ENCODE results near the gene SPPL2C.
"Not testable (repeated sequence)": the region's sequence is repeated elsewhere in the genome, so short reads cannot be mapped to it uniquely, and the experiment has no call there.

Gene SPPL2C

DNA sequence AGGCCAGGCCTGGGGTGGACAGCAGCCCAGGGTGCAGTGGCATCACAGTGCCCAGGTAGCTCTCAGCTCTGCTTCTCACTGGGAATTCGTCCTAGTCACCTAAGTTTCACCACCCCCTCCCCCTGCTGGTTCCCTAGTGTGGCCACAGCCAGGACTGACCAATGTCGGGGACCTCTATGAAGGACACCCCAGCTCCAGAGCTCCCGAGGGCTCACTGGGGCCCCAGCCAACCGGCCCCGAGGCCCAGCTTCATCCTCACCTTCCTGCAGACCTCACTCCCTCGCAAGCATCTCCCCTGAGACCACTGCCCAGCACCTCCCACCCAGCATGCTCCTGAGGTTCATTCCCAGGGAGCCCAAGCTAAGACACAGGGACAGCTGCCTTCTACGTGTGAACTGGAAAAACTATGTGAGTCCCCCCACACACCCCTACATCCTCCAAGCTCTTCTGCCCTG lies 4.9 kb downstream of the SPPL2C start:
- no peak for DNase-seq

DNA sequence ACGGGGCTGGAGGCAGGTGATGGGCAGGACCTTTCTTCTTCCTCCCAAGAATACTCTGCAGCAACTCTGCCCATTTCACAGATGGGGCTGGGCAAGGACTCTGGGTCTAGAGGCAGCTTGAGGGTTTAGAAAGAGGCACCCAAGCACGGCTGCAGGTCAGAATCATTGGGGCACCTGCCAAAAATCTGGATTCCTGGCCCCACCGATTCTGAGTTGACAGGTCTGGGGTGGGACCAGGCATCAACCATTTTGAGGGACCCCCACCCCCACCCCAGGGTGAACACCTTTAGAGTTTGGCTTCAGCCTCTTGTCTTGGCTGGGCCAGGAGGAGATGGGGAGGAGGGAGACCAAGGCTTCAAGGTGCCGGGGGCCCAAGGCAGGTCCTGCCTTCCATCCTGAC lies 5.3 kb downstream of the SPPL2C start:
- DNase-seq: no peak

DNA sequence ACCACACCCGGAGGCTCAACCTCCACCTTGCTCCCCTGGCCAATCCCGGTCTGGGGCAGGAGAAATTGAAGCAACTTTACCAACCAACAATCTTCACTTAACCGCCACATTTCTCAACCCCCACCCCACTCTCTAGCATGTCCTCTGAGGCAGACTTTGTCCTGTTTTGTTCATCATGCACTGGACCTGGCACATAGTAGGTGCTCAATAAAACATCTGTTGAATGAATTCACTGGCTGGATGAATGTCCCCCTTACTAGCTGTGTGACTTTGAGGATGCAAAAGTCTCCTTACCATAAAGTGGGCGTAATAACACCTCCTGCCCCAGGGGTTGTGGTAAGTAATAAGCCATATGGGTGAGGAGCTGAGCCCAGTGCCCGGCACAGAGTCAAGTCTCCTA lies 5.8 kb downstream of the SPPL2C start:
- no peak for DNase-seq

DNA sequence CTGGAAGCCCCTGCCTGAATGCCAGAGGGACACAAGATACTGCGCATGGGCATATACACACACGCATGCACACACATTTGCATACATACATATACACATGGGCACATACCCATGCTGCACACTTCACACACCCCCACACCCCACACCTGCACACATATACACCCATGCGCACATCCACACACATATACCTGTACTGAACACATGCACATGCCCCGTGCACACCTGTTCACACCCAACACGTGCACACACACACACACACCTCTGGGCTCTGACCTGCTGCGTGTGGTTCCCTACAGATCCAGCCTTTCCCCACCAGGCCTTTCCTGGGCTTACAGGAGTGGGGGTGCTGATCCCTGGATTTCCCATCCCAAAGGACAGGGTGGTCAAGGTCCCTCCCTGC lies 6.3 kb downstream of the SPPL2C start:
- no peak for DNase-seq

DNA sequence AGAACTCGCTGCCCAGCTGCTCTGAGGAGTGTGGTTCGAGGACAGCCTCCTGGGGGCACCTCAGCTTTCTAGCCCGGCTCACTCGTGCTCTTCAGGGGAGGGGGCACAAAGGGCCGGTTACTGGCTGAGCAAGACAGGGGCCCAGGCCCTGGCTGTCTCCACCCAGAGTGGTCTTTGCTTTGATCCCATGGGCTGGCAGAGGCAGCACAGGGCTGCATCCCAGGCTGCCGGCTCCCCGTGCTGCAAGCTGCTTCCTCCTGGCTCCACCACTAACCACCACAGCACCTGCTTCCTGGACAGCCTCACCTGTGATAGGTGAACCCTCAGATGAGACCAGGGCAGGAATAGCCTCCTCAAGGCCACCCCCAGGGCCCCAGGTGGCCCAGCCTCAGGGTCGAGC lies 6.8 kb downstream of the SPPL2C start:
- DNase-seq: no peak

DNA sequence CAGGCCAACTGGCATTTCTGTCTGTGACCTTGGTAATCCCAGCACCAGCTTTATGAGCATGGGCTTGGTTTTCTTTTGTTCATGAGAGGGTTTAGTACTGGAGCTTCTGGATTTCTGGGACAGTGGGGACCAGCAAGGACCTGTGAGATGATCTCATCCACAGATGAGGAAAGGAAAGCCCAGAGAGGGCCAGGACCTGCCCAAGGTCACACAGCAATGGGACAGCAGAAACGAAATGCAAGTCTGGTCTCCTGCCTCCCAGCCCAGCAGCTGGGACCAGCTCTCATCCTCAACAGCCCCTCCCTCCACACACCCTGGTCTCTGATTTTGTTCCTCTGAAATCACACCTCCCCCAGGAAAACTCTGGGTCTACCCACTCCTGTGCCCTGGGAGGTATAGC lies 7.2 kb downstream of the SPPL2C start:
- DNase-seq: no peak

DNA sequence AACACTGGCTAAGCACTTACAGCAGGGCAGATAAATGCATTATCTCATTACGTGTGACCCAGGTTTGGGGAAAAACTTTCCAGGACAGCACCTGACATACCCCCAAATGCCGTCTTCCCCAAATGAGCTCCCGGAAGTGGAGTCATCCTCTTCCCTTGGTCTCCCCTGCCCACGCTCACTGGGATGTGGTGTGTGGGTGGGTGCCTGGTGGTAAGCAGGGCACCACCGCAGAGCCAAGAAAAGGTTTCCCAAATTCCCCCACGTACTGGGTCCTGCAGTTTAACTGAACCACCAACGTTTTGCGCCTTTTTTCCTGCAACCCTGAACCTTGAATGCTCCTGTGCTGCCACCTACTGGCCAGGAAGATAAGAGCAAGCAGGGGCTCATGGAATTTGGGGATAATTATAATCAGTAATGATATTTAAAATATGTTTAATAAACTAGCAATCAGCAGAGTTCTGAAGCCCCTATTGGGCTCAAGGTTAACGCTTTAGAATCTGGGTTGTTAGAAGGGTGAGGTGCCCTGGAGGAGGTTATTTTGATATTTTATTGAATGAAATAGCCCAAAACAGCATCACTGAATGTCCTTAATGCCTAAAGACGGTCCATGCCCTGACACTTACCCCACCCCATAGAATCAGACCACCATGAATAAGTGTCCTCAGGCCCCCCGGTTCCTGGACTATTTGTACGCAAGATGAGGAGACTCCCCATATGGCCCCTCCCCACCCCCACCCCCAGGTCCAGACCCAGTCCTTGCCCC lies 8.0 kb downstream of the SPPL2C start:
- DNase-seq: peak in 38 of 56 donors; percentile 11 to 87 (median 34)

DNA sequence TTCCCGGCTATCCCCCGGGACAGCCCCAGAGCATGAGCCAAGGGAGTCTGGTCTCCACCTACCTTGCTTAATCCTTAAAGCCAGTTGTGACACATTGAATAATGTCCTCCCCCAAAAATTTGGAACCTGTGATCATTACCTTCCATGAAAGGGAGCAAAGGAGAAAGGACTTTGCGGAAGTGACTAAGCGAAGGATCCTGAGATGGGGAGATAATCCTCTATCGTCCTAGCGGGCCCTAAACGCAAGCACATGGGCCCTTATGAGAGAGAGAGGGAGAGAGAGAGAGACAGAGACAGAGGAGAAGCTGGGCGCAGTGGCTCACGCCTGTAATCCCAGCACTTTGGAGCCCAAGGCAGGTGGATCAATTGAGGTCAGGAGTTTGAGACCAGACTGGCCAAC lies 9.5 kb downstream of the SPPL2C start:
- no peak for DNase-seq

DNA sequence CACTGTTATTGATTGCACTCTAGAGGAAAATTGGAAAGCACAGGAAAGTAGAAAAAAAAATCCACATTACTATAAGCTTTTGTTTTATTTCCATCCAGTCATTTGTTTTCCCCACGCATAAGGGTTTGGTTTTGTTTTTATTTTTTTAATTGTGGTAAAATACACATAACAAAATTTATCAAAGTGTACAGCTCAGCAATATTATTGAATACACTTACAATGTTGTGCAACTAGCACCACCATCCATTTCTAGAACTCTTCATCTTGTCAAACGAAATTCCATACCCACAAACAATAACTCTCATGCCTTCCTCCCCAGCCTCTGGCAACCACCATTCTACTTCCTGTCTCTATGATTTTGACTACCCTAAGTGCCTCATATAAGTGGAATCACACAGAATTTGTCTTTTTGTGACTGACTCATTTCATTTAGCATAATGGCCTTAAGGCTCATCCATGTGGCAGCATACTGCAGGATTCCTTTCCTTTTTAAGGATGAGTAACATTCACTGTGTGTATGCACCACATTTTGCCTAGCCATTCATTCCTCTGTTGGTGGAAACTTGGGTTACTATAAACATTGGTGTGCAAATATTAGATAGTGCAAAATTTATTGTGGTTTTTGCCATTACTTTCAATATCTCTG lies 11.1 kb downstream of the SPPL2C start:
- DNase-seq: no peak

DNA sequence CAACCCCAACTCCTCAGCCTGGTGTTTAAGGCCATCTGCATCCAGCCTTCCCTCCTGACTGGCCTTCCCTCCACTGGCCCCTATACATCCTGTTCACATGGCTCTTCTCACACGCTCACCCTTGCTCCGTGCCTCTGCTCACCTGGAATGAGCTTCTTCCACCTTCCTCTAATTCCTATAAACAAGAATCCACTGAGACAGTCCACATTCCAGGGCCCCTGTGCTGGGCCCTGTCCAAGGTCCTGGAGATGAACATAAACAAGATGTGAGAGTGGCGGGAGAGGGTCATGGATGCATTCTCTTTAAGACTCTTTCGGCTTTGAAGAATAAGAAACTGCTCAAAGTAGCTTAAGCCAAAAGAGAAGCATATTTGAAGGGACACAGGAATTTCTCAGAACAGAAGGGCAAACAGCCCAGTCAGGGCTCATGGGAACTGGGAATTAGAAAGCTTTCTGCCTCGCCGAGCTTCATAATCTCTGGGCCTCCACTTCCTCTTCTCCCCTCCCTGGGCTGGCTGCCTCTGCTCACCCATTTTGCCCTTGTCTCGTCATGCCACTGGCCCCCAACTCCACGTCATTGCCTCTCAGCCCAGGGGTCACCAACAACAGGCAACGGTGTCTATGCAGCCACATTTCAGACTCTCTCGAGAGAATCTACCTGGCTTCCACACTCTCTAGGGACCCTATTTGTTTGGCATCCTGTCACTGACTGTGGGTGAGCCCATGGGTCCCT lies 13.5 kb downstream of the SPPL2C start:
- peak in 2 of 56 donors; percentile 15 to 21 for DNase-seq

DNA sequence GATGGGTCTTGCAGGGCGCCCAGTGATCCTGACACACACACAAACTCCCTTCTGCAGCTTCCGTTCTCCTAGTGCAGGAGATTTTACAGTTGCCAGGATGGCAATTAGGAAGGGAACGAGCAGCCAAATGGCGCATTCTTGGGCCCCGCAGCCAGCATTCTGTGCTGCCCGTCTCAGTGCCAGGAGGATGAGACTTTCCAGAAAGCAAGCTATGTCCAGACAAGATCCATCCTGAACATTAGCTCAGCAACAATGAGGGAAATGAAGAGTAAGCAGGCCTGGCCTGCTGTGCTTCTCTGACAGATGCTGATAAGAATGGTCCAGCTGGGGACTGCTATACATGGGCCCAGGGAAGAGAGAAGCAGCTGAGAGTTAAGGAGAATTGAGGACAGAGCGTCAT lies 16.5 kb downstream of the SPPL2C start:
- peak in 2 of 56 donors; percentile 9 to 11 for DNase-seq

DNA sequence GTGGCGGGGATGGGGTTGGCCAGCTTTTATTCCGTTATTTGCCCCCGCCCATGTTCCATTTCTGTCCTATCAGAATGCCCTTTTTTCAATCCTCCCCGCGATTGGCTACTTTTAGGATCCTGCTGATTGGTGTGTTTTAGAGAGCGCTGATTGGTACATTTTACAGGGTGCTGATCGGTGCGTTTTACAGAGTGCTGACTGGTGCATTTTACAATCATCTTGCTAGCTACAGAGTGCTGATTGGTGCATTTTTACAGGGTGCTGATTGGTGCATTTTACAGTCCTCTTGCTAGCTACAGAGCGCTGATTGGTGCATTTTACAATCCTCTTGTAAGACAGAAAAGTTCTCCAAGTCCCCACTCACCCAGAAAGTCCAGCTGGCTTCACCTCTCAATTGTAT lies 17.4 kb downstream of the SPPL2C start:
- not testable (repeated sequence) for DNase-seq

DNA sequence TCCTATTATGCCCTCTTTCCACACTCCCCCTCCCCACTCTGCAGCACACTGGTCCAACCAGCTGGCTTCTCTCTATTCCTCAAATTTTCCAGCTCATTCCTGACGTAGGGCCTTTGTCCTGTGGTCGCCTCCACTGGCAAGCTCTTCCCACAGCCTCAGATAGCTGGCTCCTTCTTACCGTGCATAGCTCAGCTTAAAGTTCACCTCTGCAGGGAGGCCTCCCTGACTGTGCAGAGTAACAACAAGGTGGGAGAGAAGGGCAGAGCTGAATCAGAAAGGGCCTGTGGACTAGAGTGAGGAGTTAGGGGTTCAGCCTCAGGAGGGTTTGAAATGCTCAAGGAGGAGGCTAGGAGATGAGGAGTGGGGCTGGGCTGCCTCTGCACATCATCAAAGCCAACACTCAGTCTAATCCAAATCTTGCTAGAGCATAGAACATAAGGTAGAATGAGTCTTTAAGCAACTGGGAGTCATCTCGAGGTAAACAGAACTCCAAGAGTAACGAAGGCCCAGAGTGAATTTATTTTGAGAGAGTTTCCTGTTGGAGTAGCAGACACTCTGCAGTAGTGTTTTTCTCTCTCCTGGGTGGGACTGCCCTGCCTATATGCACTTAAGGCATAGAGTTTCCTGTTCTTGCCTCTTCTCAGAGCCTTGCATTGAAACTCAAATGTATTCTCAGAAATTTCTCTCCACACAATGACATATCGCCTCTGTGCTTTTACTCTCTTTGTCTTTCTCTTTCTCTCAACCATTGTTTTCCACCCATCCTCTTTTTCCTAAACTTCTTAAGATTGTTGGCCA lies 19.4 kb downstream of the SPPL2C start:
- no peak for DNase-seq

DNA sequence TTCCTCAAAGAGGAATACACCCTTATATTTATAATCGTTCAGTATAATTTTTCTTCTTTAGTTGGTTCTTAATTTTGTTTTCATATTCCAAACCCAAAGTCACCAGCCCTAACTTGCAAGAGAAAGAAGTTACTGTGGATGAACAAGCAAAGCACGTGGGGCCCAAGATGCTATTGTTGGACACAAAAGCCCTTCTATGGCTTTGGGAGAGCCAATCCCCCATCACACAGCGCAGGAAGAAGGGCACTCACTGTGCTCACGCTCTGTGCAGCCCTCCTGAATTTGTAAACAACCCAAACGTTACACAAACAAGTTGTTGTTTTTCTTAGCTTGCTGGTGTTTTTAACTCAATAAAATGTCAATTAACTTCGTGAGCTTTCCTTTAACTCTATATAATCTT lies 22.5 kb downstream of the SPPL2C start:
- DNase-seq: peak in 47 of 56 donors; percentile 11 to 87 (median 55)

DNA sequence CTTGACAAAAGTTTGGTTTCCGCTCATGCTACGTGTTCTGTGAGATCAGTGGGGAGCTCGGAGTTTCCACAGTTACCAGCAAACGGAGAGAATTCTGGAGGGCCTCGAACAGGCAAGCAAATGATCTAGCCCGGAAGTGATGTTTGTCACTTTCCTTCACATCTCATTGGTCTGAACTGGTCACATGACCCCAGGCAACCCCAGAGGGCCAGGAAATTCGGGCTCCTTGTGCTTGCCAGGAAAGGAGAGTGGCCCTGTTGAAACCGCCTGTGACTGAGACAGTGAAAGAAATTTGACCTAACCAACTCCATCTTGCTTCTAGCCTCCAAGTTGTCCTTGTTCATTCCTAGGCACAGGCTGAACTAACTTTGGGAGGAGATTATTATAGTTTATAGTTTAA lies 23.0 kb downstream of the SPPL2C start:
- DNase-seq: peak in 15 of 56 donors; percentile 3 to 42 (median 24)

DNA sequence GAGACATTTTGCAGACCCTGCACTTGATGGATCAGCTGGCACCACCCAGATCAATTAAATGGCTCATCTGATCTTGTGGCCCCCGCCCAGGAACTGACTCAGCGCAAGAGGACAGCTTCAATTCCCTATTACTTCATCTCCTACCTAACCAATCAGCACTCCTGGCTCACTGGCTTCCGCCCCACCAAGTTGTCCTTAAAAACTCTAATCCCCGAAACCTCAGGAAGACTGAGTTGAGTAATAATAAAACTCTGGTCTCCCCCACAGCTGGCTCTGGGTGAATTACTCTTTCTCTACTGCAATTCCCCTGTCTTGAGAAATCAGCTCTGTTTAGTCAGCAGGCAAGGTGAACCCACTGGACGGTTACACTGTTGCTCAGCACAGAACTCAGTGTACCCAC lies 23.6 kb downstream of the SPPL2C start:
- DNase-seq: no peak

DNA sequence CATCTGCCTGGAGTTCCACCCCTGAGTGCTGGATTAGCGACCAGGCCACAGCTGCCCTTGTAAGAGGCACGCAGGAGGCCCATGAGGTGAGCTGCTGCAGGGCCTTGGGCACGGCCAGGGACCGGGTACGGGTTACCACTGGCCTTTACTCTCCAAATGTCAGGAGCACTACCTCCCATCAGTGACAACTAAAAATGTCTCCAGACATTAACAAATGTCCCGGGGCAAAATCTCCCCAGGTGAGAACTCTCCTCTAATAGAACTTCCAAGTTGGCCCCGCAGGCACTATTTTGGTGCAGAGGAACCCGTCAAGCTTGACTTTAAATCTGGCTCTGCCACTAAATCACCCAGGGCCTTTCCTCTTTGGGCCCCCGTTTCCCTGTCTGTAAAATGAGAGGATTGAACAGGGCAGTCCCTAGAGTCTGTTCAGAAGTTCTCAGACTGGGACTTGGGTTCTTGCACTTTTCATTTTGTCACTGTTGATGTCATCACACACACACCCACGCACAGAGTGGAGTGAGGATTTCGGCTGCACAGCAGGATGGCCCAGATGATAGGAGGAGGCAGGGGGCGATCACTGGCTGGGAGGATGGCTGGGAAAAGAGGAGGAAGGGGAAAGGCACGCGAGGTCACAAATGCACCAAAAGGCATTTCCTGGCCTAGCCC lies 25.1 kb downstream of the SPPL2C start:
- DNase-seq: no peak

DNA sequence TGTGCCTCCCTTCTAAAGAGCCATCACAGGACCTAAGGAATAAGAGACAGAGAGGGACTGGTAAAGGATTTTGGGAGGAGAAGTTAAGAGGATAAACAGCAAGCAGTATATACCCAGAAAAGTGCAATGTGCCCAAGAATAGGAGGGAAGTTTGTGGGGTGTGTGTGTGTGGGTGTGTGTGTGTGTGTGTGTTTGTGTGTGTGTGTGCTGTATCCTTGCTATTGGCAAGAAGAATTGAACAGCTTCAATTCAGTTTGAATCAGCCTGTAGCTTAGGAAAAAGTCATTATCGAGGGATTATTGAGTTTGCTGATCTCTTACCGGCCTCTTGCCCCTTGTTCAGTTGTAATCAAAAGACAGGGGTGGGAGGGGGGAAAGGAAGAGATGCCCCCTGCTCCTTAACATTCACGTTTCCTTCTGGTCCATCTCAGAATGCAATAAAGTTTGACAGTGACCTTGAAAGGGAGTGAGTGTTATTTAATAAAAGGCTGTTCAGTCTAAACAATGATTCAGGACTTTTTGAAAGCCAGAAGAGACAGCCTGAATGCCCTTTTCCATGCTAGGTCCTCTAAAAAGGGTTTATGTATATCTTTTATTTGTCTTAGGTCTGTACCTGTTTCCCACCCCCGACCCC lies 25.8 kb downstream of the SPPL2C start:
- DNase-seq: peak in 1 of 56 donors; percentile 5

DNA sequence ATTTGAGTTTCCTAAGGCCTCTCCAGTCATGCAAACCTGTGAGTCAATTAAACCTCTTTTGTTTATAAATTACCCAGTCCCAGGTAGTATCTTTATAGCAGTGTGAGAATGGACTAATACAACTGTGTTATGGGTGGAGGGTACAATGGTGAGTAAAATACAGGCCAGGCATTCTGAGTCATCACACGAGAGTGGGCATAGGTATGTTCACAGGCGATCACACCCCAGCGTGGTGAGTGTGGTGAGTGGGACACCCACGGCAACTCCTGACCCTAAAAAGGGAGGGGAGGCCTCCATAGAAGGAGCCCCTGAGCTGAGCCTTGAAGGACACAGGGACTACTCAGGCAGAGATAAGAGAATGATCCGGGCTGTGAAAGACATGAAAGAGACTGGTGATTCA lies 27.0 kb downstream of the SPPL2C start:
- no peak for DNase-seq

DNA sequence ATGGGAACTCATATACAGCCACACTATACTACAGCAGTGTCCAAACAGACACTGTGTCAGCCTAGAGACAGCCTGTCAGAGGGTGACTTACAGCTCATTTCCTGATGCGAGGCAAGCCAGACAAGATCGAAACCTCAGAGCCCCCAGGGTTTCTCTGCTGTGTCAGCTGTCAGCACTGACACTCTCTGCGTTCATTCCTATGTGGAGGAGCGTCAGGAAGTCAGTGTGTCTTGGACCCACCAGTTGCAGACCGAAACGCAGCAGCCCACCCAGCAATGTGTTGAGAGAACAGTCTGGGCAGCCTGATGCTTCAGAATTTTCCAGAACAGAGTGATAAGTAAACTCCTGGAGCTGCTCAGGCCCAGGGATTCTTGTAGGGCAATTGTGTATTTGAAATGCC lies 29.0 kb downstream of the SPPL2C start:
- DNase-seq: no peak
